Measurements from ENCODE around the gene BMP4.
A peak's percentile ranks its signal among the peaks of the same experiment; 100 is the strongest.

Gene BMP4

DNA sequence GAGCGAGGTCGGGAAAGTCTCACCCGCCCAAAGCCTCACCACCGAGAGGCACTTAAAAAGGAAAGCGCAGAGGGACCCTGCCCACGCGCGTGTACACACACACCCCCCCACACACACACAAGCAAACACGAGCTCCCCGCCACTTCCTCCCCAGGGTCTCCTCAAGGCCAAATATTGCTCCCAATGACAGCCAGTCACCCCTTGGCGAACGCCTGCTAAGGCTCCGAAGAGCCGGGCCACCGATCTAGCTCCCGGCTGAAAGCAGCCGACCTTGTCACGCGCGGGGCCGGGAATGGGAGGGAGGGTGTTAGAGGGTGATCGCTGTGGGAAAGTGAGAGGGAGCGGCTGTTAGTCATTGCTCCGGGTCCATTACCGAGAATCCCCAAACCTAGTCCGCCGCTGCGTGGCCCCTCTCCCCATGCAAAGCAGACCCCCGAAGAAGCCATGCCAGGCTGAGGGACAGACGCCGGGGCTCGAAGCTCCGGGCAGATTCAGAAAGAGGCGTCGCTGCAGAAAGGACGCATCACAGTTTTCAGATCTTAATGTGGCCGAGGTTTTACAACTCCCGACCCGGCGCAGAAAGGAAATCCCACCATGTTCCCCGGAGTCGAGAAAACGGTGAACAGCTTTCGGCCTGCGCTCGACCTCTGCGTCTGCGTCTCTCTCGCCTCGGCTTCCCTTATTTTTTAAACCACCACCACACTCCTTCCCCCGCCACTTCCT is 2.6 kb downstream of the BMP4 start:
- Histone ChIP-seq H3K4me3 (ENCODE audit: low read length in 2 of 2) (peak overlapping the region; percentile 76), H3K9me3 (ENCODE audit: control insufficient read depth in 2 of 2, low read length in 2 of 2) (no peaks in the 10 kb centered on the region), H3K27ac (ENCODE audit: low read depth in 2 of 2, low read length in 2 of 2) (peak overlapping the region; percentile 80 to 81), H3K27me3 (ENCODE audit: control insufficient read depth in 2 of 2, insufficient read depth in 2 of 2, low read length in 2 of 2) (peaks cover 15 to 17% of the 10 kb centered on the region in 2 donors), H3K36me3 (ENCODE audit: control insufficient read depth in 2 of 2, insufficient read depth in 2 of 2, low read length in 2 of 2) (peaks cover 0 to 3% of the 10 kb centered on the region in 2 donors), H3K9ac (ENCODE audit: low read depth in 1 of 2, low read length in 2 of 2) (peak overlapping the region; percentile 72 to 79), H3K4me1 (ENCODE audit: control insufficient read depth in 2 of 2, insufficient read depth in 2 of 2, low read length in 2 of 2) (peaks cover 18 to 24% of the 10 kb centered on the region in 2 donors)

DNA sequence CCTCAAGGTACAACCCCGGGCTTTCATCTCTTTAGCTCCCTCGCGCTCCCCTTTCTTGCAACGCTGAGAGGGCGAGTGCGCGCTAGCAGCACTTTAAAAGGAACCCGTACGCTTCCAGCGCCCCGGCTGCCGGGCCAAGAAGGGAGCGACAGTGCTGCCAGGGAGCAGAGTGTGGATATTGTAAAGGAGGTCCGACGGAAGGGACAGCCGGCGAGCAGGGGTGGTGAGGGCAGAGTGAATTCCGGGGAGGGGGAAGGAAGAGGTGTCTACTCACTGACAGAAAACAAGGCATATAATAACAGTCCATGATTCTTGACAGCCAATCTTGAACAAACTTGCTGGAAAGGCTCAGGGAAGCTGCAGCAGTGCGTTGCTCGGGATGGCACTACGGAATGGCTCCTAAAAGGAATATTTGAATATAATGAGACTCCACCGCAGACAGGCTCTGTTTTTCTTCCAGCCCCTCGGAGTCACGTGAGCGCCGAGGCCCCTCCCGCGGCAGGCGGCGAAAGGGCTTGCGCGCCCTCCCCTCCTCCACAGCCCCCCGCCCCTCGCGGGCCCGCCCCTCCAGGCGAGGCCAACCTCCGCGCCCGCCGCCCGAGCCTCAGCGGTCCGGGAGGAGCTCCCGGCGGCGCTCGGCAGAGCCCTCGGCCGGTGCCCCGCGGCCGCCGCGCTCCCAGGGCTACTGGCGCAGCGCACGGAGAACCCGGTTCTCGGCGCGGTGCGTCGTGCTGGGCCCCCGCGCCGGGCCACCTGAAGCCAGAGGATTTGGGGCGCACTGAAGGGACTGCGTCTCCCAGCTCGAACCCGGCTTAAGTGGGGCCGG is 3.4 kb downstream of the BMP4 start:
- H3K4me3 ChIP-seq (ENCODE audit: low read length in 2 of 2) = peak overlapping the region; percentile 79 to 82
- H3K36me3 ChIP-seq (ENCODE audit: control insufficient read depth in 2 of 2, insufficient read depth in 2 of 2, low read length in 2 of 2) = peaks cover 0 to 3% of the 10 kb centered on the region in 2 donors
- no peaks in the 10 kb centered on the region for H3K9me3 ChIP-seq (ENCODE audit: control insufficient read depth in 2 of 2, low read length in 2 of 2)
- H3K4me1 ChIP-seq (ENCODE audit: control insufficient read depth in 2 of 2, insufficient read depth in 2 of 2, low read length in 2 of 2) = peaks cover 18 to 24% of the 10 kb centered on the region in 2 donors
- H3K27me3 ChIP-seq (ENCODE audit: control insufficient read depth in 2 of 2, insufficient read depth in 2 of 2, low read length in 2 of 2) = peaks cover 15 to 17% of the 10 kb centered on the region in 2 donors
- H3K27ac ChIP-seq (ENCODE audit: low read depth in 2 of 2, low read length in 2 of 2) = peak overlapping the region; percentile 80 to 81
- H3K9ac ChIP-seq (ENCODE audit: low read depth in 1 of 2, low read length in 2 of 2) = peak overlapping the region; percentile 72 to 79

DNA sequence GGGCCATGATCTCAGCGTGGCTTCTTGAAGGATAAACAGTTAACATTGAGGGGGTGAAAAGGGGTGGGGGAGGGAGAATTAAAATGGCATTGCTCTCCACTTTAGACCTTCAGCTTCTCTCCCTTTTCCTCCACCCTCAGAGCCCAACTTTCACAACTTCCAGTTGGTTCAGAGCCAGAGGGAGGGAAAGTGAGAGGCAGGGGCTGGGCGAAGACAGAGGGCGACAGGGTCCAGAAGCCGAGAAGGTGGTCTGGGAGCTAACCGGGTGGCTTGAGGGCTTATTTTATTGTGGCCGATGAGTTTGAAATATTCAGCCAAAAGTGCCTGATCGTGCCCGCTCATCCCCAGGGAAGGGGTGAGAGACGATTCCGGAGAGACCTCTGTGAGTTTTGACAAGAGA is 4.1 kb downstream of the BMP4 start:
- Histone ChIP-seq H3K27ac (ENCODE audit: low read depth in 2 of 2, low read length in 2 of 2) (peak overlapping the region; percentile 62 to 63), H3K9ac (ENCODE audit: low read depth in 1 of 2, low read length in 2 of 2) (peak overlapping the region; percentile 32 to 61), H3K4me3 (ENCODE audit: low read length in 2 of 2) (peak overlapping the region; percentile 79 to 82), H3K9me3 (ENCODE audit: control insufficient read depth in 2 of 2, low read length in 2 of 2) (no peaks in the 10 kb centered on the region), H3K27me3 (ENCODE audit: control insufficient read depth in 2 of 2, insufficient read depth in 2 of 2, low read length in 2 of 2) (peaks cover 15 to 18% of the 10 kb centered on the region in 2 donors), H3K4me1 (ENCODE audit: control insufficient read depth in 2 of 2, insufficient read depth in 2 of 2, low read length in 2 of 2) (peaks cover 18 to 24% of the 10 kb centered on the region in 2 donors), H3K36me3 (ENCODE audit: control insufficient read depth in 2 of 2, insufficient read depth in 2 of 2, low read length in 2 of 2) (peaks cover 0 to 3% of the 10 kb centered on the region in 2 donors)

DNA sequence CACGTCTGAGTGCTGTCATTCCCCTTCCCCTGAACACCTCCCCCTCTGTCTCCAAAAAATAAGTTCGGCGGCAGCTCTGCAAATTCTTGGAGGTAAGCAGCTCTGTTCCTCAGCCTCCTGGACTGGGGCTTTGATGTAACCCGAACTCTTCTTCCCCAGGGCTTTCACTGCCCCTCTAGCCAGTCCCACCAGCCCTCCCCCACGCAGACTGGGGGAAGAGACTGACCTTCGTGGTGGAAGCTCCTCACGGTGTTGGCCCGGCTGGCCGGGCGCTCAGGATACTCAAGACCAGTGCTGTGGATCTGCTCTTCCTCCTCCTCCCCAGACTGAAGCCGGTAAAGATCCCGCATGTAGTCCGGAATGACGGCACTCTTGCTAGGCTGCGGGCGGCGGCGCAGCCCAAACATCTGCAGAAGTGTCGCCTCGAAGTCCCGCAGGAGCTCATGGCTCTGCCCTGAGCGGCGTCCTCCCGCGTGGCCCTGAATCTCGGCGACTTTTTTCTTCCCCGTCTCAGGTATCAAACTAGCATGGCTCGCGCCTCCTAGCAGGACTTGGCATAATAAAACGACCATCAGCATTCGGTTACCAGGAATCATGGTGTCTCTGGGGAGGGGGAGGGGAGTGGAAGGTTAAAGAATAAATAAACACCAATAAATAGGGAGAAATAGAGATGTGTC is 4.9 kb downstream of the BMP4 start:
- peak overlapping the region in 1 of 2 donors; percentile 32 for H3K27ac ChIP-seq (ENCODE audit: low read depth in 2 of 2, low read length in 2 of 2)
- H3K27me3 ChIP-seq (ENCODE audit: control insufficient read depth in 2 of 2, insufficient read depth in 2 of 2, low read length in 2 of 2) = peaks cover 16 to 20% of the 10 kb centered on the region in 2 donors
- H3K4me3 ChIP-seq (ENCODE audit: low read length in 2 of 2) = peak overlapping the region; percentile 79 to 82
- H3K4me1 ChIP-seq (ENCODE audit: control insufficient read depth in 2 of 2, insufficient read depth in 2 of 2, low read length in 2 of 2) = peaks cover 18 to 24% of the 10 kb centered on the region in 2 donors
- peaks cover 0 to 3% of the 10 kb centered on the region in 2 donors for H3K36me3 ChIP-seq (ENCODE audit: control insufficient read depth in 2 of 2, insufficient read depth in 2 of 2, low read length in 2 of 2)
- H3K9me3 ChIP-seq (ENCODE audit: control insufficient read depth in 2 of 2, low read length in 2 of 2) = no peaks in the 10 kb centered on the region
- H3K9ac ChIP-seq (ENCODE audit: low read depth in 1 of 2, low read length in 2 of 2) = peak overlapping the region in 1 of 2 donors; percentile 38

DNA sequence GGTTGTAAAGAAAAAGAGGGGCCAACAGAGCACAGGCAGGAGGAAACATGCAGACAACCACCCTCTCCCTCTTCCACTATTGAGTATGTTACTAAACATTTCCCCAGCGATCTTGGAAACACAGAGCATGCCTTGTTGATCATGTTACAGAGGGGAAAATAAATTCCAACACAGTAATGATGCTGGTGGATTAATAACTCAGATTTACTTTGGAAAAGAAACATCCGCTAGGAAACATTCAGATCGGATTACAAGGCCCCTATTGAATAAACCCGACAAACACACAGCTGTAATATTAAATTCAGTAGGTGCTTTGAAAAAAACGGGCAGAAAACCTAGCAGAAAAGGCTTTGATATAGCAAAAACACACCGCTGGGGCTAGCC is 5.4 kb downstream of the BMP4 start:
- H3K36me3 ChIP-seq (ENCODE audit: control insufficient read depth in 2 of 2, insufficient read depth in 2 of 2, low read length in 2 of 2) = peaks cover 0 to 3% of the 10 kb centered on the region in 2 donors
- peaks cover 13 to 18% of the 10 kb centered on the region in 2 donors for H3K27me3 ChIP-seq (ENCODE audit: control insufficient read depth in 2 of 2, insufficient read depth in 2 of 2, low read length in 2 of 2)
- H3K9me3 ChIP-seq (ENCODE audit: control insufficient read depth in 2 of 2, low read length in 2 of 2) = no peaks in the 10 kb centered on the region
- H3K4me3 ChIP-seq (ENCODE audit: low read length in 2 of 2) = peak overlapping the region; percentile 79 to 82
- H3K27ac ChIP-seq (ENCODE audit: low read depth in 2 of 2, low read length in 2 of 2) = peak overlapping the region in 1 of 2 donors; percentile 45
- no peak overlapping the region for H3K9ac ChIP-seq (ENCODE audit: low read depth in 1 of 2, low read length in 2 of 2)
- peaks cover 16 to 22% of the 10 kb centered on the region in 2 donors for H3K4me1 ChIP-seq (ENCODE audit: control insufficient read depth in 2 of 2, insufficient read depth in 2 of 2, low read length in 2 of 2)

DNA sequence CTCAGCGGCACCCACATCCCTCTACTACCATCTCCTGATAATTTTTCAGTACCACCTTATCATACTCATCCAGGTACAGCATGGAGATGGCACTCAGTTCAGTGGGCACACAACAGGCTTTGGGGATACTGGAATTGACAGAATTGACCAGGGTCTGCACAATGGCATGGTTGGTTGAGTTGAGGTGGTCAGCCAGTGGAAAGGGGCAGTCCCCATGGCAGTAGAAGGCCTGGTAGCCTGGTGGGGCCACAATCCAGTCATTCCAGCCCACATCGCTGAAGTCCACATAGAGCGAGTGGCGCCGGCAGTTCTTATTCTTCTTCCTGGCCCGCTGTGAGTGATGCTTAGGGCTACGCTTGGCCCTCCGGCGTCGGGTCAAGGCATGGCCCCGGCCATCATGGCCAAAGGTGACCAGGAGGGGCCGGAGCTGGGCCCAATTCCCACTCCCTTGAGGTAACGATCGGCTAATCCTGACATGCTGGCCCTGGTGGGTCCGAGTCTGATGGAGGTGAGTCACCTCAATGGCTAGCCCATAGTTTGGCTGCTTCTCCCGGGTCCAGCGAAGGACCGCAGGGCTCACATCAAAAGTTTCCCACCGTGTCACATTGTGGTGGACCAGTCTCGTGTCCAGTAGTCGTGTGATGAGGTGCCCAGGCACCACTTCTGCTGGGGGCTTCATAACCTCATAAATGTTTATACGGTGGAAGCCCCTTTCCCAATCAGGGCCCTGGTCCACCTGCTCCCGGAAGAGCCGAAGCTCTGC is 6.4 kb downstream of the BMP4 start:
- H3K27me3 ChIP-seq (ENCODE audit: control insufficient read depth in 2 of 2, insufficient read depth in 2 of 2, low read length in 2 of 2) = peaks cover 3 to 12% of the 10 kb centered on the region in 2 donors
- H3K9me3 ChIP-seq (ENCODE audit: control insufficient read depth in 2 of 2, low read length in 2 of 2) = no peaks in the 10 kb centered on the region
- H3K36me3 ChIP-seq (ENCODE audit: control insufficient read depth in 2 of 2, insufficient read depth in 2 of 2, low read length in 2 of 2) = peaks cover 0 to 3% of the 10 kb centered on the region in 2 donors
- peak overlapping the region in 1 of 2 donors; percentile 45 for H3K27ac ChIP-seq (ENCODE audit: low read depth in 2 of 2, low read length in 2 of 2)
- H3K4me3 ChIP-seq (ENCODE audit: low read length in 2 of 2) = peak overlapping the region; percentile 3 to 82
- H3K9ac ChIP-seq (ENCODE audit: low read depth in 1 of 2, low read length in 2 of 2) = peak overlapping the region in 1 of 2 donors; percentile 6
- peaks cover 11 to 17% of the 10 kb centered on the region in 2 donors for H3K4me1 ChIP-seq (ENCODE audit: control insufficient read depth in 2 of 2, insufficient read depth in 2 of 2, low read length in 2 of 2)

DNA sequence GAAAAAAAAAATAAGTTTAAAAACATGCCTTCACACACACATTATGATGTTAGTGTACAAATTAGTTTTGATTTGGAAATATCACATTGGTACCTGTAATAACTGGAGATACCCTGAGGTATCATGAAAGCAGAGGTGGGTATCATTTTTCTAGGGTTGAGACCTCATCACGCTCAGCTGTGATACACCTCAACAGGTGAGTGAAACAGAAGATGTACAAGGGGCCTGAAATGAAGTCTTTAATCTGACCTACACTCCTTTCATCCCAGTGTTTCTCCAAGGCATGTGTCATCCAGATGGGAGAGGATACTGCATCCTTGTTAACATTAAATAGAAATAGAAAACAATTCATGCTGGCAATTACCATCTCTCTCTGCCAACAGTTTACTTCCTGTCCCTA is 7.4 kb downstream of the BMP4 start:
- Histone ChIP-seq H3K9me3 (ENCODE audit: control insufficient read depth in 2 of 2, low read length in 2 of 2) (no peaks in the 10 kb centered on the region), H3K27ac (ENCODE audit: low read depth in 2 of 2, low read length in 2 of 2) (no peak overlapping the region), H3K36me3 (ENCODE audit: control insufficient read depth in 2 of 2, insufficient read depth in 2 of 2, low read length in 2 of 2) (peaks cover 0 to 3% of the 10 kb centered on the region in 2 donors), H3K4me1 (ENCODE audit: control insufficient read depth in 2 of 2, insufficient read depth in 2 of 2, low read length in 2 of 2) (peaks cover 11% of the 10 kb centered on the region in 2 donors), H3K27me3 (ENCODE audit: control insufficient read depth in 2 of 2, insufficient read depth in 2 of 2, low read length in 2 of 2) (peaks cover 3 to 10% of the 10 kb centered on the region in 2 donors), H3K4me3 (ENCODE audit: low read length in 2 of 2) (no peak overlapping the region), H3K9ac (ENCODE audit: low read depth in 1 of 2, low read length in 2 of 2) (no peak overlapping the region)

DNA sequence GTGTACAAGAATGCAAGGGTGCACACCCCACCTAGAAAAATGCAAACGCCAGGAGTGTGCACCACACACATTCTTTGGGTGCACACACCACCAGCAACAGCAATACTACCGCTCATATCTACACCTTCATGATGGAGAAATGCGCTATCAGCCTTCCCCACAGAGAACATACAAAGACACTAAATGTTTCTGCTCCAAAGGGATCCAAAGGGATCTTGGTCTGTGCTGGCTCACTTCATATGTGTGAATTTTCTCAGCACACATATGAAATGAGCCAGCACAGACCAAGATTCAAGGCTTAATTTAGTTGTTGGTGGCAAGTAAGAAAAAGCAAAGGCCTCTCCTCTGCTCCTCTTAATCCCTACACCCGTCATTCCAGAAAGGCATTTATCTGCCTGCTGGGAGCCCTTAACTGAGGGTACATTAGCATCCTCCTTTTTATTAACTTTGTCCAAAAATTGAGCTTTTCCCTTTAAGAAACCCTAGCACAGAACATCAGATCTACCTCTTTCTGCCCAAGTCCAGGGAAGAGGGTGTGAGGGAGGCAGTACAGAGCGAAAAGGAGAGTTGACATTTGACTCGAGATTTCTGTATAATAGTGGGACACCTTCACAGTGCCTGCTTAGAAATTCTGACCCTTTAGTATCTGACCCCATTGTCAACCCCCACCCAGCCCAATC is 8.3 kb downstream of the BMP4 start:
- Histone ChIP-seq H3K36me3 (ENCODE audit: control insufficient read depth in 2 of 2, insufficient read depth in 2 of 2, low read length in 2 of 2) (peaks cover 0 to 3% of the 10 kb centered on the region in 2 donors), H3K27me3 (ENCODE audit: control insufficient read depth in 2 of 2, insufficient read depth in 2 of 2, low read length in 2 of 2) (peaks cover 3 to 10% of the 10 kb centered on the region in 2 donors), H3K9ac (ENCODE audit: low read depth in 1 of 2, low read length in 2 of 2) (no peak overlapping the region), H3K27ac (ENCODE audit: low read depth in 2 of 2, low read length in 2 of 2) (no peak overlapping the region), H3K4me1 (ENCODE audit: control insufficient read depth in 2 of 2, insufficient read depth in 2 of 2, low read length in 2 of 2) (peaks cover 7 to 11% of the 10 kb centered on the region in 2 donors), H3K9me3 (ENCODE audit: control insufficient read depth in 2 of 2, low read length in 2 of 2) (no peaks in the 10 kb centered on the region), H3K4me3 (ENCODE audit: low read length in 2 of 2) (no peak overlapping the region)
